Smooth muscle cell (in vitro differentiated cells): ENCODE results near the gene DNASE2. TPM values are rescaled to one million over a fixed set of nuclear protein-coding genes. Genes with fewer than 3 reads are reported as not detected.

Experiments used
- DNase-seq: peaks from one replicate; lab custom pipeline; 2025; ENCODE audit not compliant: unreplicated experiment; lab: John Stamatoyannopoulos, UW
- H2AFZ ChIP-seq: fragments of 200-600 bp; sonication (generic); 2 replicates; pipeline ENCODE4 v1.6.0; 2016; ENCODE audit warnings: antibody characterized with exemption, low read depth, mild to moderate bottlenecking
- H3F3A ChIP-seq: fragments of 200-600 bp; sonication (generic); 2 replicates; pipeline ENCODE4 v1.6.0; 2017; ENCODE audit warnings: antibody characterized with exemption, low read depth
- H3K27ac ChIP-seq: fragments of 200-600 bp; sonication (generic); 2 replicates; pipeline ENCODE4 v1.5.1; 2016; ENCODE audit warnings: low read depth, mild to moderate bottlenecking
- H3K27me3 ChIP-seq: fragments of 200-600 bp; sonication (generic); 2 replicates; pipeline ENCODE4 v1.6.1; 2016; ENCODE audit warnings: low read depth, mild to moderate bottlenecking
- H3K36me3 ChIP-seq: fragments of 200-600 bp; sonication (generic); 2 replicates; pipeline ENCODE4 v1.5.1; 2016; ENCODE audit warnings: low read depth
- H3K4me1 ChIP-seq: fragments of 200-600 bp; sonication (generic); 2 replicates; pipeline ENCODE4 v1.5.1; 2016; ENCODE audit warnings: low read depth
- H3K4me2 ChIP-seq: fragments of 200-600 bp; sonication (generic); 2 replicates; pipeline ENCODE4 v1.6.0; 2016; ENCODE audit warnings: mild to moderate bottlenecking
- H3K4me3 ChIP-seq: fragments of 200-600 bp; sonication (generic); 2 replicates; pipeline ENCODE4 v1.5.1; 2016; ENCODE audit warnings: mild to moderate bottlenecking
- H3K79me2 ChIP-seq: fragments of 200-600 bp; sonication (generic); 2 replicates; pipeline ENCODE4 v1.6.0; 2016; ENCODE audit warnings: low read depth, mild to moderate bottlenecking
- H3K9ac ChIP-seq: fragments of 200-600 bp; sonication (generic); 2 replicates; pipeline ENCODE4 v1.6.0; 2016; ENCODE audit warnings: low read depth
- H3K9me3 ChIP-seq: fragments of 200-600 bp; sonication (generic); replicated peaks from 2 replicates; pipeline ENCODE4 v1.5.1; 2016; ENCODE audit warnings: low read depth
- H4K20me1 ChIP-seq: fragments of 200-600 bp; sonication (generic); 2 replicates; pipeline ENCODE4 v1.6.0; 2016; ENCODE audit warnings: low read depth
- CTCF ChIP-seq: fragments of 200-600 bp; sonication (generic); IDR thresholded peaks from 2 replicates; pipeline ENCODE4 v1.5.1; 2017; ENCODE audit warnings: borderline replicate concordance, mild to moderate bottlenecking, antibody characterized with exemption; ENCODE audit not compliant: insufficient read depth, poor library complexity, severe bottlenecking
- WGBS: methylation state at CpG from one replicate; pipeline ENCODE4 v1.1.7; 2016; ENCODE audit warnings: low lambda C conversion rate; 5-methylcytosine and 5-hydroxymethylcytosine counted together
- microRNA-seq: library from miRNA; unstranded; fragments of <30 nt; microRNA quantifications from one replicate; pipeline ENCODE4, GENCODE V29; 2016; ENCODE audit warnings: borderline number of aligned reads
- polyA plus RNA-seq: library from polyadenylated mRNA; unstranded; fragments of >200 nt; fragmentation: Nextera tagmentation; extraction: Ambion mirVana; gene quantifications from 2 replicates; pipeline ENCODE4 v1.2.1, GENCODE V29; 2016
- small RNA-seq: library from RNA; depleted of rRNA; stranded (forward); fragments of <200 nt; gene quantifications from one replicate; pipeline ENCODE3, GENCODE V24; 2014
- total RNA-seq: library from RNA; depleted of rRNA; stranded (reverse); fragments of >200 nt; gene quantifications from 2 replicates; pipeline ENCODE4 v1.2.3, GENCODE V29; 2014

The DNASE2 gene
- total and polyA plus RNA-seq, 2 experiments from 2014 or later, result 19.5 to 44.9 TPM

- TF ChIP-seq CTCF, result peak; percentile 50
- H3K36me3 ChIP-seq, result no peaks in the 10 kb centered on the region
- no peak overlapping the region for H2AFZ ChIP-seq
- no peaks in the 10 kb centered on the region for H3K9me3 ChIP-seq
- WGBS, result 7% methylated on average over 44 of the region's 46 CpGs
- H3K27ac ChIP-seq, result no peak overlapping the region
- H3F3A ChIP-seq, result no peaks in the 10 kb centered on the region
- H3K27me3 ChIP-seq, result no peaks in the 10 kb centered on the region
- no peaks in the 10 kb centered on the region for H3K79me2 ChIP-seq
- H3K4me1 ChIP-seq, result no peaks in the 10 kb centered on the region
- H3K4me2 ChIP-seq, result no peak overlapping the region
- H3K9ac ChIP-seq, result no peak overlapping the region
- no peak for DNase-seq
- H3K4me3 ChIP-seq, result no peak overlapping the region
- H4K20me1 ChIP-seq, result no peaks in the 10 kb centered on the region
These were observed 55.8 kb downstream of the DNASE2 start for GRCh38 chr19:12825254-12826131.

Small RNA genes lying within 50 kb of the gene (microRNA-seq; reads per million reads assigned to microRNA genes)
- not detected for gene MIR5695
- gene MIR6794, result not detected

Small RNA genes lying within 50 kb of the gene (small RNA-seq; reads per million reads assigned to genes)
- gene MIR5695 (0.13 reads per million), gene MIR6794 (not detected)

Other genes with a start within 250 kb of the DNASE2 start
- 69.2 and 77.9 TPM in 2 replicates for gene MAN2B1, start 214.7 kb downstream of the DNASE2 start, total RNA-seq
- gene MAN2B1, start 214.7 kb downstream of the DNASE2 start, polyA plus RNA-seq, result 46.1 and 51.0 TPM in 2 replicates
- gene WDR83, start 214.6 kb downstream of the DNASE2 start, total RNA-seq, result 4.8 and 12.4 TPM in 2 replicates
- gene WDR83, start 214.6 kb downstream of the DNASE2 start, polyA plus RNA-seq, result 21.6 TPM in 2 replicates
- 44.0 and 67.6 TPM in 2 replicates for gene DHPS, start 199.6 kb downstream of the DNASE2 start, total RNA-seq
- gene DHPS, start 199.6 kb downstream of the DNASE2 start, polyA plus RNA-seq, result 43.9 and 57.3 TPM in 2 replicates
- not detected in 2 replicates for gene GNG14, start 193.5 kb downstream of the DNASE2 start, total RNA-seq
- 2.0 TPM in 1 of 2 replicates, not detected in the other for gene GNG14, start 193.5 kb downstream of the DNASE2 start, polyA plus RNA-seq
- 9.1 and 9.5 TPM in 2 replicates for gene FBXW9, start 184.8 kb downstream of the DNASE2 start, total RNA-seq
- 16.7 and 17.3 TPM in 2 replicates for gene FBXW9, start 184.8 kb downstream of the DNASE2 start, polyA plus RNA-seq
- gene TNPO2, start 157.5 kb downstream of the DNASE2 start, total RNA-seq, result 43.0 and 45.4 TPM in 2 replicates
- gene TNPO2, start 157.5 kb downstream of the DNASE2 start, polyA plus RNA-seq, result 8.7 and 10.7 TPM in 2 replicates
- 156 and 171 TPM in 2 replicates for gene TRIR, start 146.8 kb downstream of the DNASE2 start, total RNA-seq
- gene TRIR, start 146.8 kb downstream of the DNASE2 start, polyA plus RNA-seq, result 191 and 212 TPM in 2 replicates
- 46.8 and 51.4 TPM in 2 replicates for gene GET3, start 144.0 kb downstream of the DNASE2 start, total RNA-seq
- gene GET3, start 144.0 kb downstream of the DNASE2 start, polyA plus RNA-seq, result 99.6 and 106 TPM in 2 replicates
- not detected in 2 replicates for gene BEST2, start 129.7 kb downstream of the DNASE2 start, total RNA-seq
- gene BEST2, start 129.7 kb downstream of the DNASE2 start, polyA plus RNA-seq, result 0.30 TPM in 1 of 2 replicates, not detected in the other
- gene HOOK2, start 105.9 kb downstream of the DNASE2 start, total RNA-seq, result 16.7 and 20.5 TPM in 2 replicates
- gene HOOK2, start 105.9 kb downstream of the DNASE2 start, polyA plus RNA-seq, result 14.6 and 48.3 TPM in 2 replicates
- gene JUNB, start 90.0 kb downstream of the DNASE2 start, total RNA-seq, result 687 and 756 TPM in 2 replicates
- gene JUNB, start 90.0 kb downstream of the DNASE2 start, polyA plus RNA-seq, result 1,281 and 1,575 TPM in 2 replicates
- 351 and 400 TPM in 2 replicates for gene PRDX2, start 79.6 kb downstream of the DNASE2 start, total RNA-seq
- gene PRDX2, start 79.6 kb downstream of the DNASE2 start, polyA plus RNA-seq, result 371 and 391 TPM in 2 replicates
- gene THSD8, start 79.4 kb downstream of the DNASE2 start, total RNA-seq, result not detected in 2 replicates
- 8.0 and 10.1 TPM in 2 replicates for gene THSD8, start 79.4 kb downstream of the DNASE2 start, polyA plus RNA-seq
- 8.7 and 15.7 TPM in 2 replicates for gene RNASEH2A, start 74.9 kb downstream of the DNASE2 start, total RNA-seq
- gene RNASEH2A, start 74.9 kb downstream of the DNASE2 start, polyA plus RNA-seq, result 34.8 and 34.9 TPM in 2 replicates
- 4.6 TPM in 1 of 2 replicates, not detected in the other for gene RTBDN, start 46.9 kb downstream of the DNASE2 start, total RNA-seq
- gene RTBDN, start 46.9 kb downstream of the DNASE2 start, polyA plus RNA-seq, result 1.7 TPM in 1 of 2 replicates, not detected in the other
- gene MAST1, start 42.9 kb downstream of the DNASE2 start, total RNA-seq, result 0.99 and 3.2 TPM in 2 replicates
- gene MAST1, start 42.9 kb downstream of the DNASE2 start, polyA plus RNA-seq, result 2.0 and 2.7 TPM in 2 replicates
- not detected in 2 replicates for gene KLF1, start 5.8 kb upstream of the DNASE2 start, total RNA-seq
- 0.09 TPM in 1 of 2 replicates, not detected in the other for gene KLF1, start 5.8 kb upstream of the DNASE2 start, polyA plus RNA-seq
- 9.7 and 17.4 TPM in 2 replicates for gene GCDH, start 9.7 kb upstream of the DNASE2 start, total RNA-seq
- 10.9 and 15.3 TPM in 2 replicates for gene GCDH, start 9.7 kb upstream of the DNASE2 start, polyA plus RNA-seq
- gene SYCE2, start 37.8 kb upstream of the DNASE2 start, total RNA-seq, result 0.90 and 1.4 TPM in 2 replicates
- gene SYCE2, start 37.8 kb upstream of the DNASE2 start, polyA plus RNA-seq, result 0.91 and 2.9 TPM in 2 replicates
- 28.6 and 46.1 TPM in 2 replicates for gene FARSA, start 52.3 kb upstream of the DNASE2 start, total RNA-seq
- 86.9 and 94.0 TPM in 2 replicates for gene FARSA, start 52.3 kb upstream of the DNASE2 start, polyA plus RNA-seq
- 800 and 956 TPM in 2 replicates for gene CALR, start 57.2 kb upstream of the DNASE2 start, total RNA-seq
- gene CALR, start 57.2 kb upstream of the DNASE2 start, polyA plus RNA-seq, result 640 and 833 TPM in 2 replicates
- 74.4 and 97.1 TPM in 2 replicates for gene RAD23A, start 64.4 kb upstream of the DNASE2 start, total RNA-seq
- 176 and 191 TPM in 2 replicates for gene RAD23A, start 64.4 kb upstream of the DNASE2 start, polyA plus RNA-seq
- 51.5 and 51.6 TPM in 2 replicates for gene GADD45GIP1, start 75.8 kb upstream of the DNASE2 start, total RNA-seq
- gene GADD45GIP1, start 75.8 kb upstream of the DNASE2 start, polyA plus RNA-seq, result 152 and 153 TPM in 2 replicates
- gene DAND5, start 88.1 kb upstream of the DNASE2 start, total RNA-seq, result not detected in 2 replicates
- 0.18 TPM in 1 of 2 replicates, not detected in the other for gene DAND5, start 88.1 kb upstream of the DNASE2 start, polyA plus RNA-seq
- gene NFIX, start 114.0 kb upstream of the DNASE2 start, total RNA-seq, result 2.3 TPM in 2 replicates
- gene NFIX, start 114.0 kb upstream of the DNASE2 start, polyA plus RNA-seq, result 1.8 and 1.9 TPM in 2 replicates
- 2.2 and 2.8 TPM in 2 replicates for gene LYL1, start 221.4 kb upstream of the DNASE2 start, total RNA-seq
- gene LYL1, start 221.4 kb upstream of the DNASE2 start, polyA plus RNA-seq, result 2.1 and 3.2 TPM in 2 replicates
- 19.1 and 21.9 TPM in 2 replicates for gene TRMT1, start 235.3 kb upstream of the DNASE2 start, total RNA-seq
- 37.4 and 44.3 TPM in 2 replicates for gene TRMT1, start 235.3 kb upstream of the DNASE2 start, polyA plus RNA-seq
- 34.1 and 44.6 TPM in 2 replicates for gene NACC1, start 236.8 kb upstream of the DNASE2 start, total RNA-seq
- 9.9 and 12.8 TPM in 2 replicates for gene NACC1, start 236.8 kb upstream of the DNASE2 start, polyA plus RNA-seq